Heart right ventricle (tissue), 16 donors: ENCODE data around the gene ARPC5. TPM values are rescaled to one million over a fixed set of nuclear protein-coding genes. Genes with fewer than 3 reads are reported as not detected.
A peak's percentile ranks its signal among the peaks of the same experiment; 100 is the strongest.

ENCODE experiments used
- ATAC-seq, 8 donors: fragments of 200-7000 bp; cut with Tn5 transposase; one replicate each; pipeline ENCODE4 v1.9.1; 2020; ENCODE audit warnings: mild to moderate bottlenecking in 8 of 8, moderate library complexity in 8 of 8, moderate number of reproducible peaks in 1 of 8
- DNase-seq, 2 donors: peaks; one replicate each; pipeline ENCODE4 v3.0.0-alpha.2; 2020
- H3K27ac ChIP-seq, 10 donors: fragments of 200-600 bp; sonication (generic) in 2 of 10; one replicate each; pipeline versions ENCODE4 v1.5.0 to v1.8.0; 2020 to 2022; ENCODE audit warnings: mild to moderate bottlenecking in 3 of 10
- H3K27me3 ChIP-seq, 7 donors: fragments of 200-600 bp; one replicate each; pipeline ENCODE4 v1.8.0; 2021 to 2022; ENCODE audit warnings: mild to moderate bottlenecking in 2 of 7
- H3K36me3 ChIP-seq, 9 donors: fragments of 200-600 bp; sonication (generic) in 1 of 9; one replicate each; pipeline versions ENCODE4 v1.5.0 to v1.8.0; 2020 to 2022; ENCODE audit warnings: mild to moderate bottlenecking in 2 of 9
- H3K4me1 ChIP-seq, 9 donors: fragments of 200-600 bp; sonication (generic) in 1 of 9; one replicate each; pipeline versions ENCODE4 v1.5.0 to v1.8.0; 2020 to 2022; ENCODE audit warnings: mild to moderate bottlenecking in 4 of 9
- H3K4me3 ChIP-seq, 10 donors: fragments of 200-600 bp; sonication (generic) in 2 of 10; one replicate each; pipeline versions ENCODE4 v1.5.0 to v1.8.0; 2020 to 2022; ENCODE audit warnings: mild to moderate bottlenecking in 7 of 10, moderate library complexity in 2 of 10
- H3K9me3 ChIP-seq, 11 donors: fragments of 200-600 bp in 10 of 11; sonication (generic) in 2 of 11; one replicate each; pipeline versions ENCODE4 v1.5.0 to v1.8.0; 2013 to 2022; ENCODE audit warnings: mild to moderate bottlenecking in 2 of 11, control low read depth in 1 of 11, moderate library complexity in 1 of 11
- CTCF ChIP-seq, 9 donors: fragments of 200-600 bp; sonication (generic) in 2 of 9; IDR thresholded peaks; one replicate each; pipeline versions ENCODE4 v1.5.0 to v1.8.0; 2021 to 2022; ENCODE audit warnings: antibody characterized with exemption in 9 of 9, mild to moderate bottlenecking in 5 of 9, moderate library complexity in 1 of 9
- WGBS, 2 donors: extraction: QIAGEN DNeasy Blood & Tissue Kit; methylation state at CpG; one replicate each; pipeline ENCODE4 v1.1.7; 2013; ENCODE audit warnings: inconsistent platforms in 1 of 2; 5-methylcytosine and 5-hydroxymethylcytosine counted together
- intact Hi-C, 10 donors: fragments of 100-400 bp; cut with DNase I; formaldehyde crosslinking; loops; one replicate each; pipeline versions ENCODE4 v1.11.1 to v1.14.2; 2022
- polyA plus RNA-seq, 2 donors: library from polyadenylated mRNA; stranded (reverse); fragments of 200-250 nt; gene quantifications; one replicate each; pipeline ENCODE4 v1.2.3, GENCODE V29; 2013
- total RNA-seq, 10 donors: library from RNA; stranded (reverse); fragmentation: NEBNext Ultra II Directional in 3 of 10; extraction: Animal tissue kit (Norgen Biotek cat#: 25700) in 3 of 10; gene quantifications; one replicate each; pipeline versions ENCODE4 v1.2.1 to v1.2.4, GENCODE V29; 2021 to 2023
- donor health status: Arrhythmogenic right ventricular cardiomyopathy.
- donor health status: ischemic (EF 13 %, LVEDD 7.1; RV severe dilation, severe dysfunction).
- donor health status: healthy with polysubstance abuse.
- donor health status: DM: no; HTN: yes; CAD: no.
- donor health status: DM: no; HTN: no; CAD: no.
- donor health status: ischemic (EF 25% LVEDD 6.9; RV normal size, moderate dysfunction).
- donor health status: ischemic (EF 25% LVEDD 5.7; RV mildly dilated, moderate dysfunction).
- donor health status: healthy.
- donor health status: DM: yes; HTN: yes; CAD: no.
- donor health status: Ischemic cardiomyopathy.
- donor health status: ischemic (EF 35%, LVEDD 5.7; RV mildly dilated, moderate dysfunction).
- donor health status: nonischemic (EF 11% LVEDD 7.7; RV severe dilation, severe dysfunction).
- donor health status: DM: yes; HTN: yes; CAD: no.
- donor health status: PGD.
- donor health status: ischemic (EF 29% LVEDD 5.4; RV normal size, mild dysfunction).
- donor health status: nonischemic (EF 23%, LVEDD 6.1; RV moderate dilation, normal function).

ARPC5 gene
- total and polyA plus RNA-seq, 12 donors = 23.8 to 60.2 (median 31.7) TPM

- Histone ChIP-seq H3K9me3 (no peaks in the 10 kb centered on the region), H3K27me3 (no peaks in the 10 kb centered on the region), H3K36me3 (no peaks in the 10 kb centered on the region), H3K4me3 (no peak overlapping the region), H3K4me1 (peaks cover 0 to 73% (median 5%) of the 10 kb centered on the region in 9 donors), H3K27ac (peak overlapping the region in 1 of 10 donors; percentile 87)
- DNase-seq (no peak), ATAC-seq (no peak)
- no peak for TF ChIP-seq CTCF (IDR thresholded peaks at IDR 0.05)
- intact Hi-C loops = no loop called here
- 100% methylated on average over 1 of the region's 1 CpG for WGBS, 2 donors
Measured at GRCh38 chr1:183602510-183602909, 33.1 kb downstream of the ARPC5 start.

- no peak for TF ChIP-seq CTCF (IDR thresholded peaks at IDR 0.05)
- Histone ChIP-seq H3K4me1 (peaks cover 0 to 61% (median 5%) of the 10 kb centered on the region in 9 donors), H3K27me3 (no peaks in the 10 kb centered on the region), H3K4me3 (no peak overlapping the region), H3K9me3 (no peaks in the 10 kb centered on the region), H3K36me3 (no peaks in the 10 kb centered on the region), H3K27ac (peak overlapping the region in 2 of 10 donors; percentile 15 to 87)
- ATAC-seq (peak in 1 of 8 donors; percentile 24), DNase-seq (no peak)
- 87 to 92% methylated on average over 3 of the region's 3 CpGs for WGBS, 2 donors
- intact Hi-C loops = no loop called here
Measured at GRCh38 chr1:183600634-183601033, 34.9 kb downstream of the ARPC5 start.

GRCh38 chr1:183600136-183600535 is 35.4 kb downstream of the ARPC5 start:
- H3K4me1 ChIP-seq = peaks cover 0 to 56% (median 5%) of the 10 kb centered on the region in 9 donors
- peak in 7 of 8 donors; percentile 40 to 90 (median 74) for ATAC-seq
- H3K9me3 ChIP-seq = no peaks in the 10 kb centered on the region
- H3K27me3 ChIP-seq = no peaks in the 10 kb centered on the region
- intact Hi-C loops = no loop called here
- H3K27ac ChIP-seq = peak overlapping the region in 2 of 10 donors; percentile 15 to 87
- DNase-seq = no peak
- H3K36me3 ChIP-seq = no peaks in the 10 kb centered on the region
- TF ChIP-seq CTCF (IDR thresholded peaks at IDR 0.05) = no peak
- H3K4me3 ChIP-seq = no peak overlapping the region
- WGBS, 2 donors = 66 to 68% methylated on average over 3 of the region's 3 CpGs

- Histone ChIP-seq H3K27me3 (no peaks in the 10 kb centered on the region), H3K4me3 (no peak overlapping the region), H3K9me3 (no peaks in the 10 kb centered on the region), H3K4me1 (peaks cover 0 to 52% (median 5%) of the 10 kb centered on the region in 9 donors), H3K36me3 (no peaks in the 10 kb centered on the region), H3K27ac (peak overlapping the region in 3 of 10 donors; percentile 7 to 29 (median 12))
- no peak for TF ChIP-seq CTCF (IDR thresholded peaks at IDR 0.05)
- DNase-seq = no peak
- WGBS, 2 donors = 55 to 62% methylated on average over 2 of the region's 2 CpGs
- peak in 1 of 8 donors; percentile 54 for ATAC-seq
- intact Hi-C loops = no loop called here
Measured at GRCh38 chr1:183598386-183598785, 37.2 kb downstream of the ARPC5 start.
